Ovary (tissue), 9 donors: ENCODE data around the gene KCNMA1. TPM values are rescaled to one million over a fixed set of nuclear protein-coding genes. Genes with fewer than 3 reads are reported as not detected.

ENCODE experiments used
- DNase-seq, 5 donors: peaks; one replicate each; pipeline ENCODE4 v3.0.0-alpha.2; 2019 to 2020
- H3K27ac ChIP-seq, 2 donors: fragments of 200-600 bp; one replicate each; pipeline versions ENCODE4 v1.5.1 to v1.8.0; 2019 to 2022
- H3K27me3 ChIP-seq: fragments of 200-600 bp; one replicate; pipeline ENCODE4 v1.8.0; 2022
- H3K36me3 ChIP-seq: fragments of 200-600 bp; sonication (generic); one replicate; pipeline ENCODE4 v1.5.1; 2019
- H3K4me1 ChIP-seq: one replicate; pipeline ENCODE4 v1.8.1; 2013; ENCODE audit warnings: mild to moderate bottlenecking, moderate library complexity; ENCODE audit not compliant: insufficient read depth
- H3K4me3 ChIP-seq: fragments of 200-600 bp; sonication (generic); one replicate; pipeline ENCODE4 v1.5.1; 2017
- H3K9me3 ChIP-seq, 2 donors: fragments of 200-600 bp in 1 of 2; sonication (generic) in 1 of 2; one replicate each; pipeline versions ENCODE4 v1.5.1 to v1.8.1; 2013 to 2019; ENCODE audit warnings: mild to moderate bottlenecking in 1 of 2, moderate library complexity in 1 of 2
- CTCF ChIP-seq, 3 donors: fragments of 450-650 bp in 2 of 3; fragments of 200-600 bp in 1 of 3; IDR thresholded peaks; one replicate each; pipeline versions ENCODE4 v1.5.1 to v1.8.0; 2016 to 2022; ENCODE audit warnings: antibody characterized with exemption in 3 of 3, mild to moderate bottlenecking in 1 of 3
- EP300 ChIP-seq: sonication (generic); formaldehyde crosslinking; IDR thresholded peaks from one replicate; pipeline ENCODE4 v1.6.1; 2017; ENCODE audit warnings: antibody characterized with exemption
- POLR2A ChIP-seq: fragments of 450-650 bp; IDR thresholded peaks from one replicate; pipeline ENCODE4 v1.6.1; 2017; ENCODE audit warnings: antibody characterized with exemption, mild to moderate bottlenecking, moderate library complexity
- WGBS, 3 donors: extraction: QIAGEN DNeasy Blood & Tissue Kit in 1 of 3; methylation state at CpG; one replicate each; pipeline versions ENCODE4 v1.1.5 to v1.1.7; 2013 to 2017; 5-methylcytosine and 5-hydroxymethylcytosine counted together
- intact Hi-C, 4 donors: fragments of 100-400 bp; cut with DNase I; formaldehyde crosslinking; loops; one replicate each; pipeline versions ENCODE4 v1.11.0 to v1.15.1; 2022 to 2023
- polyA plus RNA-seq, 2 donors: library from polyadenylated mRNA; stranded (reverse); fragments of 200-250 nt in 1 of 2; fragments of 350-450 nt in 1 of 2; fragmentation: Illumina TruSeq in 1 of 2; extraction: RNeasy Lipid Tissue Mini Kit (QIAGEN cat#74804) in 1 of 2; gene quantifications; one replicate each; pipeline ENCODE4 v1.2.3, GENCODE V29; 2013 to 2014
- total RNA-seq, 7 donors: library from RNA; depleted of rRNA in 2 of 7; stranded (reverse); fragments of >200 nt in 2 of 7; fragmentation: NEBNext Ultra II Directional in 3 of 7; extraction: Animal tissue kit (Norgen Biotek cat#: 25700) in 3 of 7; gene quantifications; one replicate each; pipeline versions ENCODE4 v1.1.0 to v1.2.4, GENCODE V29; 2016 to 2023
- donor health status: DM: no; HTN: no; CAD: no; lungs with moderate emphysema.
- donor health status: DM: no; HTN: no; CAD: no.
- donor health status: Bipolar disorder and iron deficiency.
- donor health status: DM: yes; HTN: yes; CAD: no.
- donor health status: DM: no; HTN: no; CAD: no.
- donor health status: DM: yes; HTN: yes; CAD: no.

The KCNMA1 gene
- total and polyA plus RNA-seq, 9 donors, result 7.0 to 83.8 (median 25.1) TPM

- H3K4me3 ChIP-seq, result no peak overlapping the region
- no peak for TF ChIP-seq EP300
- TF ChIP-seq CTCF (IDR thresholded peaks at IDR 0.05), result peak; percentile 53 to 70 (median 69)
- TF ChIP-seq POLR2A, result no peak
- no peaks in the 10 kb centered on the region for H3K36me3 ChIP-seq
- H3K27ac ChIP-seq, result no peak overlapping the region
- intact Hi-C loops, result no loop called here
- no peak for DNase-seq
- no peaks in the 10 kb centered on the region for H3K27me3 ChIP-seq
- H3K4me1 ChIP-seq, result peaks cover 4% of the 10 kb centered on the region
- H3K9me3 ChIP-seq, result no peaks in the 10 kb centered on the region
- WGBS, 3 donors, result 48 to 54% (median 50%) methylated on average over 12 of the region's 12 CpGs
Measured at GRCh38 chr10:77111611-77112550, 525.7 kb downstream of the KCNMA1 start.

DNA sequence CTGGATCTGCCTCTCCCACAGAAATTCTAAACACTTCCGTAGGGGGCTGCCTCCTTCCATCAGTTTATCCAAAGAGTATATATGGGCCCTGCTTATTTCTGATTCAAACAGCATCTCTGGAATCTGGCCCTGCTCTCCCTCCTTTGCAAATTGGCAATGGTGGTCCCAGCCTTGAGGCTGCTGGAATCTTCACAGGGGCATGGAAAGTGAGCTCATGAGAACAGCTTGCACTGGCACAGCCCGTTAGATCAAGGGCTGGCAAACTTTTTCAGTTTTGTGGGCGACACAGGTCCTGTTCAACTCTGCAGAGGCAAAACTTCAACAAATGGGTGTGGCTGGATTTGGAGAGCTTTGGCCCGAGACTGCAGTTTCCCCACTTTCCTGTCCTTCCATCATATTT is 526.9 kb downstream of the KCNMA1 start:
- Histone ChIP-seq H3K4me3 (no peak overlapping the region), H3K27ac (no peak overlapping the region), H3K9me3 (no peaks in the 10 kb centered on the region), H3K27me3 (no peaks in the 10 kb centered on the region), H3K4me1 (peaks cover 5% of the 10 kb centered on the region), H3K36me3 (no peaks in the 10 kb centered on the region)
- 42 to 50% (median 46%) methylated on average over 4 of the region's 4 CpGs for WGBS, 3 donors
- intact Hi-C loops, result no loop called here
- no peak for TF ChIP-seq CTCF (IDR thresholded peaks at IDR 0.05)
- TF ChIP-seq POLR2A, result no peak
- no peak for TF ChIP-seq EP300
- DNase-seq, result no peak

DNA sequence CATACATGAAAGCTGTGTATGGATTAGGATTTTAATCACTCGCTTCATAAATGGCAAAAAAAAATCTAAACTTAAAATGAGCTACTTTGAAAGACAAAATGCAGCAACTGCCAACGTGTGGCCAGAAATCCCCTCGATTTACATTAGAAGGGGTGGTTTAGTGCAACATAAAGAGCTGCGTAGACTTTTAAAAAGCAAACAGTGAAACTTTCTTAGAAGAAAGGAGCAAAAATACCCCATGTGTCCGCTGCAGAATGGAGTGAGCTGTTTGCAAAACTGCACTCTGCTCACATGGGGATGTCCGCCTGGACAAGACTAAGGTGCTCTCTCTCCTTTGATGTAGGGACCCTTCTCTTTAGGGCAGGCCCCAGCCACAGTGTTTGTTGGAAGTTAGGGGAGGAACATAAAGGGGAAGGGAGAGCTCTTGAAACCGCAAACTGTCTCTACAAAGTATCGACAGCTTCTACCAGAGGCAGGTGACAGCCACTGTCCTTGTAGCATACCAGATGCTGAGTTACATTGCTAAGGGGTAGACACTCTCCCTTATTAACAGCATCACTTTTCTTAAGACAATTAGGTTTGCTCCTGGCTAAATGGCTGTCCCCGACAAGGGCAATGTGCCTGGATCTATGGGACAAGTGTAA is 528.1 kb downstream of the KCNMA1 start:
- no peak for DNase-seq
- no peak for TF ChIP-seq POLR2A
- no peak for TF ChIP-seq EP300
- TF ChIP-seq CTCF (IDR thresholded peaks at IDR 0.05), result no peak
- intact Hi-C loops, result loop anchor here in 1 of 4 donors (5.0 kb wide), 1 partner anchor 1712 kb away; no protein-coding TSS in a partner anchor
- no peaks in the 10 kb centered on the region for H3K9me3 ChIP-seq
- no peak overlapping the region for H3K27ac ChIP-seq
- no peaks in the 10 kb centered on the region for H3K36me3 ChIP-seq
- 94 to 96% (median 96%) methylated on average over 9 of the region's 9 CpGs for WGBS, 3 donors
- peaks cover 8% of the 10 kb centered on the region for H3K4me1 ChIP-seq
- no peaks in the 10 kb centered on the region for H3K27me3 ChIP-seq
- H3K4me3 ChIP-seq, result no peak overlapping the region

DNA sequence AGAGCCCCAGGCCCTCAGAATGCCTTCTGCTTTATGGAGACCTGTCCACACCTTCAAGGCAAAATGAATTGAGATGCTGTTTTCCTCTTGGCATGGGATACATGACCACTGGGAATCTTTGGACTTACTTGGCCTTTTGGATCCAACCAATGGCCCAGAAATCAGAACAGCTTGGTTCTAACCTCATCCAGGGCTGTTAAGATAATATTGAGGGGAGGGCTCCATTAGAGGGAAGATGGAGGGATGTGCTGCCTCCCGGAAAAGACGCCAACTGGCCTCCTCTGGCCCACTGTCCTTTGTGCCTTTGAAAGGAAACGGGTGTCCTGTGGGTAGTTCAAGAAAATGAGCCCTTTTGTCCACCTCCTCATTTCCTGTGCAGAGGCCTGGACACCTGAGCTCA is 530.9 kb downstream of the KCNMA1 start:
- H3K4me1 ChIP-seq, result peaks cover 8% of the 10 kb centered on the region
- intact Hi-C loops, result loop anchor here in 1 of 4 donors (5.0 kb wide), 1 partner anchor 1709 kb away; no protein-coding TSS in a partner anchor
- H3K27ac ChIP-seq, result no peak overlapping the region

More for the DNA sequence above, 530.9 kb downstream of the KCNMA1 start:
- Histone ChIP-seq H3K9me3 (no peaks in the 10 kb centered on the region), H3K27me3 (no peaks in the 10 kb centered on the region), H3K36me3 (no peaks in the 10 kb centered on the region), H3K4me3 (no peak overlapping the region)
- TF ChIP-seq EP300 (no peak), POLR2A (no peak), CTCF (IDR thresholded peaks at IDR 0.05) (no peak)
- DNase-seq, result no peak
- WGBS, 3 donors, result 87 to 95% (median 91%) methylated on average over 3 of the region's 3 CpGs
